C4-2B (cell line): ENCODE measurements around the gene BCLAF1.
A peak's percentile ranks its signal among the peaks of the same experiment; 100 is the strongest.
"Not testable (repeated sequence)": the region's sequence is repeated elsewhere in the genome, so short reads cannot be mapped to it uniquely, and the experiment has no call there.

Experiments
- H3K27ac ChIP-seq: fragments of 450-650 bp; 2 replicates; pipeline ENCODE4 v1.5.1; 2017
- ZFX ChIP-seq: fragments of 450-650 bp; IDR thresholded peaks from 2 replicates; pipeline ENCODE4 v1.6.1; 2017
- TF ChIP-seq, protein P1 (sequence below): fragments of 450-650 bp; conservative IDR thresholded peaks from 2 replicates; pipeline ENCODE4 v1.5.1; 2017; ENCODE audit warnings: mild to moderate bottlenecking

BCLAF1 gene

GRCh38 chr6:136226027-136226673 lies 63.5 kb downstream of the BCLAF1 start:
- H3K27ac ChIP-seq, result no peak overlapping the region

GRCh38 chr6:136225496-136225895 lies 64.2 kb downstream of the BCLAF1 start:
- no peak overlapping the region for H3K27ac ChIP-seq
- no peak for TF ChIP-seq ZFX
- TF ChIP-seq, protein P1, sequence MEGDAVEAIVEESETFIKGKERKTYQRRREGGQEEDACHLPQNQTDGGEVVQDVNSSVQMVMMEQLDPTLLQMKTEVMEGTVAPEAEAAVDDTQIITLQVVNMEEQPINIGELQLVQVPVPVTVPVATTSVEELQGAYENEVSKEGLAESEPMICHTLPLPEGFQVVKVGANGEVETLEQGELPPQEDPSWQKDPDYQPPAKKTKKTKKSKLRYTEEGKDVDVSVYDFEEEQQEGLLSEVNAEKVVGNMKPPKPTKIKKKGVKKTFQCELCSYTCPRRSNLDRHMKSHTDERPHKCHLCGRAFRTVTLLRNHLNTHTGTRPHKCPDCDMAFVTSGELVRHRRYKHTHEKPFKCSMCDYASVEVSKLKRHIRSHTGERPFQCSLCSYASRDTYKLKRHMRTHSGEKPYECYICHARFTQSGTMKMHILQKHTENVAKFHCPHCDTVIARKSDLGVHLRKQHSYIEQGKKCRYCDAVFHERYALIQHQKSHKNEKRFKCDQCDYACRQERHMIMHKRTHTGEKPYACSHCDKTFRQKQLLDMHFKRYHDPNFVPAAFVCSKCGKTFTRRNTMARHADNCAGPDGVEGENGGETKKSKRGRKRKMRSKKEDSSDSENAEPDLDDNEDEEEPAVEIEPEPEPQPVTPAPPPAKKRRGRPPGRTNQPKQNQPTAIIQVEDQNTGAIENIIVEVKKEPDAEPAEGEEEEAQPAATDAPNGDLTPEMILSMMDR, result no peak

More at GRCh38 chr6:136226027-136226673, 63.5 kb downstream of the BCLAF1 start:
- TF ChIP-seq ZFX, result no peak
- TF ChIP-seq, protein P1, result peak; percentile 100

GRCh38 chr6:136224974-136225373 lies 64.7 kb downstream of the BCLAF1 start:
- not testable (repeated sequence) for H3K27ac ChIP-seq

DNA sequence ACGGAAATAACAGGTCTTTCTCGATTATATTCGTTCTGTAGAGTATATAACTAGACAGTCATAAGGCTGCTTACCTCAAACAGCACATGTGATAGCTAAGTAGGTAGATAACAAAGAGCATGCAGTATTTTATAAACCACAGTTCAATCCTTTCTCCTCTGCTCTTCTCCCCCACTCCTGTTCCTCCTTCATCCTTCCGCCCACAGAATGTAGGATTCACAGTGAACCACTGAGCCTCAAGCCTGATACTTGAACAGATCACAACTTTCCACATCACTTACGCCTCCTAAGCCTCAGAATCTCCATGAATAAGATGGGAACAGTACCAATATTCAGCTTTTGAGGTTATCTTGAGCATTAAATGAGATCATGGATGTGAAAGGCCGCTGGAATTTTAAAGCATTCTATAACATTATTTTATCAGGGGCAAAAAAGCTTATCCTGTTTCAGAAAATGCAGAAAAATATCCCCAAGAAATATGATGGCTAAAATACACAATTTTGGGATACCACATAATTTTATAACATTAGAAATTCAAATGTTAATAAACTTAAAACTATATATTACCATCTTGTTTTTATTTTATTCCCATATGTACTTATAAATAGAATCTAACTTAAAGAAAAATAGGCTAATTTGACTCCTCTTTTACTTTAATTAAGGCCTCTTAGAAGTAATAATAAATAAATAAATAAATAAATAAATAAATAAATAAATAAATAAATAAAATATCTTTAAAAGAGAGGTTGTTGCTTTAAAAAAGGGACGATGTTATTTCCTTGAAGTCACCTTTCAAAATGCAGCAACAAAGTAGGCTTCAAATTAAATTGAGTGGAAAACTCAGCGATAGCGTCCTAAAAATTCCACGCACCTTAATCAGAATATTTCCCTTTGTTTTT lies 72.9 kb downstream of the BCLAF1 start:
- TF ChIP-seq, protein P1, result no peak
- TF ChIP-seq ZFX, result no peak
- H3K27ac ChIP-seq, result no peak overlapping the region

DNA sequence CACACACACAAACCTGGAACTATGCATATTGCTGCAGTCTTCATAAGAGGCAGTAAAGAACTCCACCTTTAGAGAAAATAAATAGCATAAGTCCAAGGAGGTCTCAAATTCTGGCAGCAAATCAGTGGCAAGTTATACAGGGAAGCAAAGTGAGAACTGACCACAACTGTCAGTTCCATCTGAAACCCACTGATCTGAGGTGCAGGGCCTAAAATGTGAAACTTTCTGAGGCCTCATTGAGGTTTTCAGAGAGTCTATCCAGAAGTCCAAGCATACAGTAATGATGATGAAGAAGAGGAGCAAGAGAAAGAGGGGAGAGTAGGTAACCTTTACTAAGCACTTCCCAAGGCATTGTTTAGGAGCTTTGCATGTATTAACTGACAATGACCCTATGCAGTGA lies 75.8 kb downstream of the BCLAF1 start:
- no peak for TF ChIP-seq ZFX
- TF ChIP-seq, protein P1, result no peak
- no peak overlapping the region for H3K27ac ChIP-seq

DNA sequence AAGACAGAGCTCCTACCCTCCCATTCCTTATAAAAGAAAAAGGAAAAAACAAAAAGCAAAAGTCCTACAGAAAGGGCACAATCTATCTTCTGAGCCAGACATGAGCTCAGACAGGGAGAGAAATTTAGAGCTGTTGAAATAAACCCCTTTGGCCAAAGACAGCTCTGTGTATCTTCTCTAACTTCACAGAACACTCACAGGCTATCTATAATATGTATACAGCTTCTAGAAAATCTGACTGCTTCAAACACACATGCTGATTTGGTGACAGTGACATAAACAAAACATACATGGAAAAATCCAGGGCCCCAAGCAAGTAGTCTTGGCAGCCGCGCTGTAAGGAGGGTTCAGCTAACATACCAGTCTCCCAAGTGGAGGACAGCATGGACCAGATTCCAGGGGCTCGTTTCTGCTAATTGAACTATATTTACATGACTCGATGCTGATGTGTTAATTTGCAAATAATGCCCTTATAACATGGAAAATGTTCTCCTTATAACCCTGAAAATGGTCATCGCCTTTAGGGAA lies 76.6 kb downstream of the BCLAF1 start:
- H3K27ac ChIP-seq, result no peak overlapping the region
- TF ChIP-seq, protein P1, result no peak
- no peak for TF ChIP-seq ZFX

DNA sequence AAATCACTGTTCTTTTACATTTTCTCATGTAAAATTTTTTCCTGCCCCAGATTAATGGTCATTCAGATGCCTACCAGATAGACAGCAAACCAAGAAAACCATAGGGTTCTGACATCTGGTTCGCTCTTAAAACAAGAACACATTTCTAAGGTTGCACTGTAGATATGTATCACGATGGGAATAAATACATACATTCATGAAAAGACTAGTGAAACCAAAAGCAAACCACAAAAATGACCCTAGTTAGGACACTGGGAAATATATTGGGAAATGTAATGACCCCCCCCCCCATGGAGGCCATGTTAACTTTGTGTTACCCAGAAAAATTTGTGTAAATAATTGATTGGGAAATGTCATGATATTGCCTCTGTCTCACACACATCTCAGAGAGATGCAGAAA lies 77.0 kb downstream of the BCLAF1 start:
- no peak for TF ChIP-seq ZFX
- TF ChIP-seq, protein P1, result no peak
- no peak overlapping the region for H3K27ac ChIP-seq
